HFF-Myc (cell line): Measurements from ENCODE around the gene CFAP119.

Experiments used
- DNase-seq: peaks from one replicate; pipeline ENCODE4 v3.0.0-alpha.2; 2011; ENCODE audit warnings: low read depth; ENCODE audit errors: extremely low read depth
- H3K4me3 ChIP-seq: replicated peaks from 2 replicates; pipeline ENCODE4 v1.5.1; 2011; ENCODE audit warnings: low read depth, mild to moderate bottlenecking, control low read depth, low read length
- TF ChIP-seq, protein P1 (sequence below): IDR thresholded peaks from 2 replicates; pipeline ENCODE4 v1.5.1; 2012; ENCODE audit warnings: mild to moderate bottlenecking, low read depth, low read length, control low read depth; ENCODE audit errors: missing control alignments

CFAP119 gene

GRCh38 chr16:30745082-30745481 lies 16.8 kb downstream of the CFAP119 start:
- no peak overlapping the region for H3K4me3 ChIP-seq
- TF ChIP-seq, protein P1, sequence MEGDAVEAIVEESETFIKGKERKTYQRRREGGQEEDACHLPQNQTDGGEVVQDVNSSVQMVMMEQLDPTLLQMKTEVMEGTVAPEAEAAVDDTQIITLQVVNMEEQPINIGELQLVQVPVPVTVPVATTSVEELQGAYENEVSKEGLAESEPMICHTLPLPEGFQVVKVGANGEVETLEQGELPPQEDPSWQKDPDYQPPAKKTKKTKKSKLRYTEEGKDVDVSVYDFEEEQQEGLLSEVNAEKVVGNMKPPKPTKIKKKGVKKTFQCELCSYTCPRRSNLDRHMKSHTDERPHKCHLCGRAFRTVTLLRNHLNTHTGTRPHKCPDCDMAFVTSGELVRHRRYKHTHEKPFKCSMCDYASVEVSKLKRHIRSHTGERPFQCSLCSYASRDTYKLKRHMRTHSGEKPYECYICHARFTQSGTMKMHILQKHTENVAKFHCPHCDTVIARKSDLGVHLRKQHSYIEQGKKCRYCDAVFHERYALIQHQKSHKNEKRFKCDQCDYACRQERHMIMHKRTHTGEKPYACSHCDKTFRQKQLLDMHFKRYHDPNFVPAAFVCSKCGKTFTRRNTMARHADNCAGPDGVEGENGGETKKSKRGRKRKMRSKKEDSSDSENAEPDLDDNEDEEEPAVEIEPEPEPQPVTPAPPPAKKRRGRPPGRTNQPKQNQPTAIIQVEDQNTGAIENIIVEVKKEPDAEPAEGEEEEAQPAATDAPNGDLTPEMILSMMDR = no peak

DNA sequence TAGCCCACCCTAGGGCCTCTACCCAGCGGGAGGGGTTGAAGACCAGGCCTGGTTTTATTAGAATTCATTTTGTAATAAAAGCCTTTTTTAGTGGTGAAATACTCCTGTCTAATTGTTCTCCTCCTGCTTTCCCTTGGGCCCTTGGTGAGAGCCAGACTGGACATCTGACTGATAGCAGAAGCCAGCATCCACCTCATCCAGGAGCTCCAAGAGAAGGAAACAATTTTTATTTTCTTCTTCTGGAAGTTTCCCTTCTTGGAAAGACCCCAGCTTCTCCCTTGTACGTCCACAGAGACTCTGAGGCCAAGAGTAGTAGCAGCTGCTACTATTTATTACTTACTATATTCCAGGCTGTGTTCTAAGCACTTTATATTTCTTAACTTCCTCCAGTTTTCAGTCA lies 17.7 kb downstream of the CFAP119 start:
- TF ChIP-seq, protein P1 = no peak
- no peak for DNase-seq
- no peak overlapping the region for H3K4me3 ChIP-seq

More at GRCh38 chr16:30745082-30745481, 16.8 kb downstream of the CFAP119 start:
- DNase-seq = no peak

DNA sequence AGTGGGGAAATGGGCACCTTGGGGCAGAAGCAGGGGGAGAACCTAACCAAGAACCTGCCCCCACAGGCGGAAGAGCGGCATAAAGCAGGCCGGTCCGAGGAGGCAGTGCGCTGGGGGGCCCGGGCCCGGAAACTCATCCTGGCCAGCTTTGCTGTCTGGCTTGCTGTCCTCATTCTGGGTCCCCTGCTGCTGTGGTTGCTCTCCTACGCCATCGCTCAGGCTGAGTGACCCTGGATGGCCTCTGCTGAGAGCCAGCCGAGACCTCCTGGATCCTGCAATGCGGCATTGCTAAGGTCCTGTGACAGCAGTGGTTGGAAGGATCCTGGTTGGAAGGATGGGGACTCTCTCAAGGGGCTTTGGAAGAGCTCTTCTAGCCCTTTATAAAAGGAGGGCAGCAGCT lies 18.1 kb downstream of the CFAP119 start:
- no peak for DNase-seq
- no peak overlapping the region for H3K4me3 ChIP-seq
- TF ChIP-seq, protein P1 = no peak

GRCh38 chr16:30741461-30741914 lies 20.4 kb downstream of the CFAP119 start:
- peak; percentile 61 for DNase-seq
- H3K4me3 ChIP-seq = no peak overlapping the region
- TF ChIP-seq, protein P1 = no peak

DNA sequence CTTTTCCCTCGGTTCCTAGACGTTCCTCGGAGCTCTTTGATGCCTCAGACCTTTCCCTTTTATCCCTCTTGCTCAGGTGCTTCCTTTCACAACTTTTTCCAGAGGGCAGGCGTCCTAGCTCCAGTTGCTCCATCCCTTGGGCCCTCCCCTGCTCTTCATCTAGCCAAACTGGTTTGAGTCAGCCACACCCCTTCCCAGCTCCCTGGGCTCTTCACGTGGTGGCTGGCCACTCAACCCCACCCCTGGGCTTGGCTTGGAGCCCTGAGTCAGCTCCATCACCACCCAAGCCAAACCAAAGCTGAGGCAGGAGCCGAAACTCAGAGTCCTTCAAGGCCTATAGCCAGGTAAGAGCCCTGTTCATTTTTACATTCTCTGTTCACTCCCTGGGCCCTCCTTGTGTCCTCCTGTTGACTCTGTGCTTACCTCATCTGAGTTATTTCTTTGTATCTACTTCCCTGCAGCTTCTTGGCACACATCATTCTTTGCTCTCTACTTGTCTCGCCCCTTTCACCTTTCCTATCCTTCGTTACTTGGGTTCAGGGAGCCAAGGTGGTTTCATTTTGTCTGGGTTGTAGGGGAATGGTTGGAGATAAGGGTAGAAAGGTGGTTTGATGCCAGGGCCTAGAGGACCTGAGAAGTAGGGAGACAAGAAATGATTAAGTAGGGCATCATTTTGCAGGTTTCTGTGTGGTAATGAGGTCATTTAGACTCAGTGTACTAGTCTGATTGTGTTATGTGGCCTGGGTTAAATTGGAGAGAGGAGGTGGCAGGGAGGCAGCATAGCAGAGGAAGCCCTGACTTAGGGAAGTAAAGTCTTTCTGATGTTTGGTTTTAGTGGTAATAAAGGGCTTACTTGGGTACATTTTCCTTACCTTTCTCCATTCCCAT lies 21.3 kb downstream of the CFAP119 start:
- no peak overlapping the region for H3K4me3 ChIP-seq
- DNase-seq = peak; percentile 48
- TF ChIP-seq, protein P1 = no peak

DNA sequence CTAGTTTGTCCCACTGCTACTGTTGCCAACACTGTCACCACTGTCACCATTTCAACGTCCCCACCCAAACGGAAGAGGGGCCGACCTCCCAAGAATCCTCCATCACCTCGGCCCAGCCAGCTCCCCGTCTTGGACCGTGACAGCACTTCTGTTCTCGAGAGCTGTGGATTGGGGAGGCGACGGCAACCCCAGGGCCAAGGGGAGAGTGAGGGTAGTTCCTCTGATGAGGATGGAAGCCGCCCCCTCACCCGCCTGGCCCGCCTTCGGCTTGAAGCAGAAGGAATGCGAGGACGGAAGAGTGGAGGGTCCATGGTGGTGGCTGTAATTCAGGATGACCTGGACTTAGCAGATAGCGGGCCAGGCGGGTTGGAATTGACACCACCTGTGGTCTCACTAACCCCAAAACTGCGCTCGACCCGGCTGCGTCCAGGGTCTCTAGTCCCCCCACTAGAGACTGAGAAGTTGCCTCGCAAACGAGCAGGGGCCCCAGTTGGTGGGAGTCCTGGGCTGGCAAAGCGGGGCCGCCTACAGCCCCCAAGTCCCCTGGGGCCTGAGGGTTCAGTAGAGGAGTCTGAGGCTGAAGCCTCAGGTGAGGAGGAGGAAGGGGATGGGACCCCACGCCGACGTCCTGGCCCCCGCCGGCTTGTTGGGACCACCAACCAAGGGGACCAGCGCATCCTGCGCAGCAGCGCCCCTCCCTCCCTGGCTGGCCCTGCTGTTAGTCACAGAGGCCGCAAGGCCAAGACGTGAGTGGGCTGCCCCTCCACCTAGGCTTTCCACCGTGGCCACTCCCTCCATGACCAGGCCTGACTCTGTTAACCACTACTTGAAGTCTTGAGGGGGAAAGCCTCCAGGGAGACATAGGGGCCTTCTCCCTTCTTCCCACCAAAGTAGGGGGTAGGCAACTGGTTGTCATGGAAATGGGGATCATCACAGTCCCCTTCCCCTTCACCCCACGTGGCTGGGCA lies 22.6 kb downstream of the CFAP119 start:
- DNase-seq = no peak
- TF ChIP-seq, protein P1 = no peak

More for the DNA sequence above, 22.6 kb downstream of the CFAP119 start:
- no peak overlapping the region for H3K4me3 ChIP-seq
